SIG-M5 treated with dmso at 0.1 percent for 504 hours (cell line): ENCODE measurements around the gene SLC5A10.
"Not testable (repeated sequence)": the region's sequence is repeated elsewhere in the genome, so short reads cannot be mapped to it uniquely, and the experiment has no call there.

ENCODE experiments used
- DNase-seq: peaks from one replicate; lab custom pipeline; 2025; ENCODE audit not compliant: unreplicated experiment; lab: John Stamatoyannopoulos, UW

The SLC5A10 gene

DNA sequence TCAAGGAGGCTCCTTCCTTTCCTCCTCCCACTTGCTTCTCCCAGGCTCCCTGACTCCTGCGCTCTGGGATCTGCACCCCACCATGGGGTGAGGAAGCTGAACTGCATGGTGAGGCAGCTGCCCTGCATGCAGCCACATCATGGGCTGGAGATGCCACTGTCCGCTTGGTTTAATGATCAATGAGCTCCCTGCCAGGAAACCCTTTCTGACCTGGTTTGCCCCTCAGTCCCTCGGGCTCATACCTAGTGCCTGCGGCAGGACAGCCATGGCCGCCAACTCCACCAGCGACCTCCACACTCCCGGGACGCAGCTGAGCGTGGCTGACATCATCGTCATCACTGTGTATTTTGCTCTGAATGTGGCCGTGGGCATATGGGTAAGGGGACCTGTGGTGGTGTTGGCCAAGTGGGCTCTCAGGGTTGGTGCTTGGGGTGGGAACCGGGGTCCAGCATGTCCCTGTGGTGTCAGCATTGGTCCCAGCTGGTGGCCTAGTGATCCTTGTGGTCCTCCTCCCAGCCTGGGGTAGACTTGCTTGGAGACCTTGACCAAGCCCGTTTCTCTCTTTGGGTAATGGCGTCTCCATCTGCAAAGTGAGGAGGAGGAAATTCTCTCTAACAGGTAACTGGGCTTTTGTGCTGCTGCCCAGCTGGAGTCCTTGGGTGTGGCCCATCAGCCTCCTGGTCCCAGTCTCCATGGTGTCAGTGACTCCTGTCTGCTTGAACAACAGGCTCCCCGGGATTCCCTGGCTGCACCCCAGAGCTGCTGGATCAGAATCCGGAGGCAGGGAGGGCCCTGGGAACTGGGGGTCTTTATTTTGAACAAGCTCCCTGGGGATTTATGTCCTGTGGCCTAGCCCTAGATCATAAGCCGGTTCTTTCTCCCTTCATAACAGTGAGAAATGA lies at the start of gene SLC5A10:
SLC5A10 (plus strand) TSS at position 225 of the 902 bp plus-strand sequence; CDS start at position 266, 41 bp downstream.
- DNase-seq: no peak

DNA sequence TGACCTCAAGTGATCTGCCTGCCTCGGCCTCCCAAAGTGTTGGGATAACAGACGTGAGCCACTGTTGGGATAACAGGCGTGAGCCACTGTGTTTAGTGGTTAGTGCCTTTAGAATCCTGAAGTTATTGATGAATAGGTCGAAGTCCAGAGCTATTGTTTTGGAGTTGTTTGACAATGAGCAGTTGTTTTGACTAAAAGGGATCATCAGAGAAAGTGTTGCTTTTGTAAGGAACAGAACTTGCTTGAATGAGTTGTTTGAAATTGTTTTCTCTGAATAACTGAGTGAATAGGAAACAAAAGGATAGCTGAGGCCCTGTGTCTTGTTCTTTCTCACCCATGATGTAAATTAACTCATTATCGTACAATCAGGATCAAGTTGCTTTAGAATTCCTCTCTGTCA lies 47.5 kb upstream of the SLC5A10 start:
- no peak for DNase-seq

GRCh38 chr17:18905226-18905625 lies 46.7 kb upstream of the SLC5A10 start:
- DNase-seq: no peak

- no peak for DNase-seq
These were observed 41.6 kb upstream of the SLC5A10 start for GRCh38 chr17:18910326-18910725.

- no peak for DNase-seq
These were observed 41.1 kb upstream of the SLC5A10 start for GRCh38 chr17:18910881-18911280.

DNA sequence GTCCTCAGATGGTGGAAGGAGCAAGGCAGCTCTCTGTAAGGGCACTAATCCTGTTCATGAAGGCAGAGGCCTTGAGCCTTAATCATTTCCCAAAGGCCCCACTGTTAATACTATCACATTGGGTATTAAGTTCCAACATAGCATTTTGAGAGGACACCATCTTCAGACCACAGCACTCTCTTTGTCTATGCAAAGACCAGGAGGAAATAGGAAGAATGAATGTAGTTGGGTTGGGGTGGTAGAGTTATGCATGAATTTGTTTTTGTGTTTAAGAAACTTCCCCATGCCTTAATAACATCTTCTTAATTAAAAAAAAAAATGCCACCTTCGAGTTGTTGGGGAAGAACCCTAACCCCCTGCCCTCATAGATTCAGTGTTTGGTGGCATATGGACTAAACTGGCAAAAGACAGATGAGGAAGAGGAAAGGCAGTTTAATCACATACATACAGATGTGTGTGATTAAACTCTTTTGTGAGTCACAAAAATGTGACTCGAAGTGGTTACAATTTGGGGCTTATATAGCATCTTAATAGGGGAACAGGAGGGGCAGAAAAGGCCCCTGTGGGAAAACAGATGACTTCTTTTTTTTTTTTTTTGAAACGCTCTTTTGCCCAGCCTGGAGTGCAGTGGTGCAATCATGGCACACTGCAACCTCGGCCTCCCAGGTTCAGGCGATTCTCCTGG lies 35.0 kb upstream of the SLC5A10 start:
- no peak for DNase-seq

- DNase-seq: no peak
These were observed 34.4 kb upstream of the SLC5A10 start for GRCh38 chr17:18917506-18918032.

DNA sequence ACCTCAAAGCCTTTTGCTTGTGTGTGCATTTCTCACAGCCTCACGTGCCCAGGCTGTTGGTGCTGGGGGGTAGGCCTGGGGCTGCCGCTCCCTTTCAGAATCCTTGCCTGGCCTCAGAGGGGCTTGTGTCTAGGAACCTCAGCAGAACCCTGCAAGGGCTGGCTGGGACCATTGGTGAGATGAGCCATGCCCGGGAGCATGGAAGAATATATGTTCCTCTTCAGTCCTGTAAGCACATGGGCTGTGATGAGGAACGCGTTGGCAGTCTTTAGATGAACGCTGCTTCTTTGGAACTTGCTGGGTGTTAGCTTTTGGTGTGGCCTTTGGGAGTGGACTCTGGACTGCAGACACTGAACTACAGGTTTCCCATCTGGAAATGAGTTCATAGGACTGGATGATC lies 32.0 kb upstream of the SLC5A10 start:
- no peak for DNase-seq

GRCh38 chr17:18920911-18921441 lies 31.0 kb upstream of the SLC5A10 start:
- no peak for DNase-seq

GRCh38 chr17:18921485-18921884 lies 30.5 kb upstream of the SLC5A10 start:
- no peak for DNase-seq

- peak; percentile 9 for DNase-seq
These were observed 30.0 kb upstream of the SLC5A10 start for GRCh38 chr17:18921912-18922451.

DNA sequence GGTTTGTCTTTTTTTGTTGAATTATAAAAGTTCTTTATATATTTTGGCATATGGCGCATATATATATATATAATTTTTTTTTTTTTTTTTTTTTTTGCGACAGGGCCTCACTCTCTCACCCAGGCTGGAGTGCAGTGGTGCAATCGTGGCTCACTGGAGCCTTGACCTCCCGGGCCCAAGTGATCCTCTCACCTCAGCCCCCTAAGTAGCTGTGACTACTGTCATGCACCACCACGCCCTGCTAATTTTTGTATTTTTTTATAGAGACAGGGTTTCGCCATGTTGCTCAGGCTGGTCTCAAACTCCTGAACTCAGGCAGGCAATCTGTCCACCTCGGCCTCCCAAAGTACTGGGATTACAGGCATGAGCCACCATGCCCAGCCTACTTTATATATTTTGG lies 29.4 kb upstream of the SLC5A10 start:
- DNase-seq: not testable (repeated sequence)

DNA sequence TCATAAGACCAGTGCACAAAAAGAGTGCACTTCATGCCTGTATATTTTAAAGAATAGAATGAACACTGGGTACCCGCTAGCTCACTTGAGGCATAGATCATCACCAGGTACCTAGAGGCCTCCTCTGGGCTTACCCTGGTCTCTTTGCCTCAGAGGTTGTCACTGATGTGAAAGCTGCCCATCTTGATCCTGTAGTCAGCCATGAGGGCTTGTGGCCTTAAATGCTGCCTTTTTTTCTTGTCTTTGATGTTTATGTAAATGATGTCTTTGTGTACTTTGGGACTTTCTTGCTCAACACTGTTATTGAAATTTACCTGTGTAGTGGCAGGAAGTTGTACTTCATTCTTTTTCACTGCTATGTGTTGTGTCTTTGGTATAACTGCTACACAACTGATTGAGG lies 26.8 kb upstream of the SLC5A10 start:
- no peak for DNase-seq

DNA sequence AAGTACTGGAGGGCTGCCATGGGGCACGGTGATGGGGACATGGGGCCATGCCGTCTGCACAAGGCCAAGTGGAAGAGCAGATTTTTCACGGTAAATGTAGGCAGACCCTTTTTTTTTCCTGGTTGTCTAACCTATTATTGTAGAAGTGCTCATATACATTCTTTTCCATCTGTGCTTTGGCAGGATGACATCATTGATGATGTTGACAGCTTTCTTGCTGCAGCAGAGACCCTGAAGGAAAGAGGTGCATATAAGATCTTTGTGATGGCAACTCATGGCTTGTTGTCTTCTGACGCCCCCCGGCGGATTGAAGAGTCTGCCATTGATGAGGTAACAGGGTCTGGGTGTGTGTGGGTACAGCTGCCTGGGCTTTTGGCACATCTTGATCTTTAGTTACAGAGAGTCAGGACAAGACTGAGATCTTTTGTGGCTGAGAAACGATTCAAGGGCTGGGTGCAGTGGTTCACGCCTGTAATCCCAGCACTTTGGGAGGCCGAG lies 23.3 kb upstream of the SLC5A10 start:
- no peak for DNase-seq

GRCh38 chr17:18932360-18933055 lies 19.5 kb upstream of the SLC5A10 start:
- DNase-seq: no peak

GRCh38 chr17:18933102-18934058 lies 18.6 kb upstream of the SLC5A10 start:
- no peak for DNase-seq

DNA sequence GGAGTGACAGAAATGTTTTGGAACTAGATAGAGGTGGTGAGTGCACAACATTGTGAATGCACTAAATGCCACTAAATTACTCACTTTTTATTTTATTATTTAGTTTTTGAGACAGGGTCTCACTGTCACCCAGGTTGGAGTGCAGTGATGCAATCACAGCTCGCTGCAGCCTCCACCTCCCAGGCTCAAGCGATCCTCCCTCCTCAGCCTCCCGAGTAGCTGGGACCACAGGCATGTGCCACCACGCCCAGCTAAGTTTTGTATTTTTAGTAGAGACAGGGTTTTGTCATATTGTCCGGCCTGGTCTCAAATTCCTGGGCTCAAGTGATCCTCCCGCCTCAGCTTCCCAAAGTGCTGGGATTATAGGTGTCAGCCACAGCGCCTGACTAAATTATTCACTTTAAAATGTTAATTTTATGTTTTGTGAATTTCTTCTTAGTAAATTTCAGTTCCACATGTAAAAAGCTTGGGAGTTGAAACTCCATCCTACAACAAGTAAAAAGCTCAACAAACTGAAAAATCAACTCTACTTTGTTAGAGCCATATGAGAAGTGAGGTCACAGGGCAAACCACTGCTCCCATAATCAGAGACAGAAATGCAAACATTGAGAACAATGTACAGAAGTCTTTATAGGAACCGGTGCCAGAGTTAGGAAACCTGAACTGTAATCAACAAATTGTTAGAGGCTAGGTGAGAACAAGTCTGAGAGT lies 13.8 kb upstream of the SLC5A10 start:
- DNase-seq: no peak

- no peak for DNase-seq
These were observed 13.3 kb upstream of the SLC5A10 start for GRCh38 chr17:18938692-18939023.

- DNase-seq: no peak
These were observed 7.3 kb upstream of the SLC5A10 start for GRCh38 chr17:18944646-18945045.
